GM18951 (cell line): ENCODE results near the gene HDHD5.

Experiments used
- POLR2A ChIP-seq: IDR thresholded peaks from 4 replicates; pipeline ENCODE4 v1.6.1; 2011; ENCODE audit warnings: mild to moderate bottlenecking; ENCODE audit not compliant: insufficient read length, insufficient read depth; ENCODE audit errors: extremely low read depth
- in situ Hi-C: fragments of 300-500 bp; cut with MboI; formaldehyde crosslinking; loops from one replicate; pipeline ENCODE4 v1.12.0; 2022; ENCODE audit warnings: low sequenced_read_pairs, mixed read lengths, inconsistent platforms; ENCODE audit not compliant: unreplicated experiment

Gene HDHD5

GRCh38 chr22:17114173-17114897 is 44.7 kb downstream of the HDHD5 start:
- TF ChIP-seq POLR2A = no peak
- in situ Hi-C loops = no loop called here

- no peak for TF ChIP-seq POLR2A
- in situ Hi-C loops = no loop called here
Observed at GRCh38 chr22:17113600-17113999, 45.5 kb downstream of the HDHD5 start.

- in situ Hi-C loops = no loop called here
- TF ChIP-seq POLR2A = no peak
Observed at GRCh38 chr22:17112491-17113042, 46.5 kb downstream of the HDHD5 start.

GRCh38 chr22:17110791-17111550 is 48.1 kb downstream of the HDHD5 start:
- TF ChIP-seq POLR2A = no peak
- in situ Hi-C loops = no loop called here

GRCh38 chr22:17109976-17110375 is 49.1 kb downstream of the HDHD5 start:
- TF ChIP-seq POLR2A = no peak
- in situ Hi-C loops = no loop called here

- in situ Hi-C loops = no loop called here
- TF ChIP-seq POLR2A = no peak
Observed at GRCh38 chr22:17109113-17109865, 49.8 kb downstream of the HDHD5 start.

- TF ChIP-seq POLR2A = no peak
- in situ Hi-C loops = no loop called here
Observed at GRCh38 chr22:17108256-17109112, 50.6 kb downstream of the HDHD5 start.

- in situ Hi-C loops = no loop called here
- no peak for TF ChIP-seq POLR2A
Observed at GRCh38 chr22:17107547-17107810, 51.6 kb downstream of the HDHD5 start.

- in situ Hi-C loops = no loop called here
- TF ChIP-seq POLR2A = no peak
Observed at GRCh38 chr22:17106785-17107546, 52.1 kb downstream of the HDHD5 start.

- in situ Hi-C loops = no loop called here
Observed at GRCh38 chr22:17106161-17106784, 52.8 kb downstream of the HDHD5 start.

GRCh38 chr22:17105143-17106129 is 53.6 kb downstream of the HDHD5 start:
- in situ Hi-C loops = no loop called here
- no peak for TF ChIP-seq POLR2A

More at GRCh38 chr22:17106161-17106784, 52.8 kb downstream of the HDHD5 start:
- no peak for TF ChIP-seq POLR2A
